Right kidney (tissue), 1 donor: ENCODE results near the gene HAP1.
A peak's percentile ranks its signal among the peaks of the same experiment; 100 is the strongest.

Source experiments
- DNase-seq: peaks from one replicate; pipeline ENCODE4 v3.0.0-alpha.2; 2016

The HAP1 gene

DNA sequence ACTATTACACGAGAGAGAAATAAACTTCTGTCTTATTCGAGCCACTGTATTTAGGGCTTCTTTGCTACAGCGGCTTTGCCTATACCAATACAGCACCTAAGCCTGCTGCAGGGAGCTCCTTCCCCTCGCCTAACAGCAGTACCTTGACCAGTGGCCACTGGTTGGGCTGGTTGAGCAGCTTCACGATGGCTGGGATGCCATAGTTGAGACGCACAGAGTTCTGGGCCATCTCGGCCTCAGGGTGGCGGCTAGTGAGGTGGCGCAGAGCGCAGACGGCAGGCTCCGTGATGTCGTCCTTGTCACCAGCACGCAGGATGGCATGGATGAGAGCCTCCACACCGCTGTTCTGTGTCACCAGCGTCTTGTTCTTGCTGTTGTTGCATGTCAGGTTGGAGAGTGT is 28.4 kb upstream of the HAP1 start:
- DNase-seq: no peak

- DNase-seq: no peak
These were observed 27.9 kb upstream of the HAP1 start for GRCh38 chr17:41762391-41762790.

GRCh38 chr17:41760878-41761277 is 26.4 kb upstream of the HAP1 start:
- DNase-seq: no peak

DNA sequence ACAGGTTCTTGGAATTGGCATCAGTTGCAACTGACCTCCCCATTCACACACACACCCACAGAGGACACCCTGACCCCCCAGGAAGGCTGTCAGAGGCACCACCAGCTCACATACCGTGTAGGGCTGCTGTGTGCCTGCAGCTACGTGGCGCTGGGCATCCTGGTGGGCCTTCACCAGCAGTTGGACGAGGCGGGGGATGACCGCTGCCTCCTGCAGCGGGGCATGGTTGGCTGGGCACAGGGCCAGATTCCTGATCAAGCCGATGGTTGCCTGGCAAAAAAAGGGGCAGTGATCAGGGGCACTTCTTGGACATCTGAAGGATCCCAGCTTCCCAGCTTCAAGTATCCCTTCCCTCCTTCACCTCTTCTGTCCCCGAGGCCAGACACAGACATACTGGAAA is 24.2 kb upstream of the HAP1 start:
- DNase-seq: no peak

DNA sequence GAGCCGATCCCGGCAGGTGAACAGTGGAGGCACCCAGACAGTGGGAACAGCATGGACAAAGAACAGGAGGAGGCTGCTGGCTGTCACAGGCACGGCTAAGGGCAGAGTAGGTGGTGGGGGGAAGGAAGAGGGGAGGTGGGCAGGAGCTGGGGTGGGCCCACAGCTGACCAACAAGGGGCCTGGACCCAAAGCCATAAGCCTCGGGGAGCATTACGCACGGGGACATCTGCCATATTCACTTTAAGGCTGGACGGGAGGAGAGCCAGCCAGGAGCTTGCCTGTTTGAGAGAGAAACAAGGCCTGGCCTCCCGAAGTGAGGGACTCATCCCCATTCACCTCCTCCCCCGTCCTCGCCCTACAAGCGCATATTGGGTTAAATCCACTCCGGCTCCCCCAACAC is 19.6 kb upstream of the HAP1 start:
- DNase-seq: no peak

GRCh38 chr17:41751288-41751687 is 16.8 kb upstream of the HAP1 start:
- DNase-seq: no peak

- DNase-seq: no peak
These were observed 16.4 kb upstream of the HAP1 start for GRCh38 chr17:41750862-41751261.

DNA sequence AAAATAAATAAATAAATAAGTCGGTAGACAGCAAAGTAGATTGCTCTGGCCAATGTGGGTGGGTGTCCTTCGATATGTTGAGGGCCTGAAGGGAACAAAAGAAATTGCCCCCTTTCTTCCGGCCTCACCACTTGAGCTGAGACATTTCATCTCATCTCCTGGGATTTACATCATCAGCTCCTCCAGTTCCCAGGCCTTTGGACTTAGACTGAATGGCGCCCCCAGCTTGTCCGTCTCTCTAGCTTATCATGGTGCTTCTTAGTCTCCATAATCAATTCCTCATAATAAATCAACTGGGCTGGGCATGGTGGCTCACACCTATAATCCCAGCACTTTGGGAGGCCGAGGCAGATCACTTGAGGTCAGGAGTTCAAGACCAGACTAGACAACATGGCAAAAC is 13.8 kb upstream of the HAP1 start:
- no peak for DNase-seq

DNA sequence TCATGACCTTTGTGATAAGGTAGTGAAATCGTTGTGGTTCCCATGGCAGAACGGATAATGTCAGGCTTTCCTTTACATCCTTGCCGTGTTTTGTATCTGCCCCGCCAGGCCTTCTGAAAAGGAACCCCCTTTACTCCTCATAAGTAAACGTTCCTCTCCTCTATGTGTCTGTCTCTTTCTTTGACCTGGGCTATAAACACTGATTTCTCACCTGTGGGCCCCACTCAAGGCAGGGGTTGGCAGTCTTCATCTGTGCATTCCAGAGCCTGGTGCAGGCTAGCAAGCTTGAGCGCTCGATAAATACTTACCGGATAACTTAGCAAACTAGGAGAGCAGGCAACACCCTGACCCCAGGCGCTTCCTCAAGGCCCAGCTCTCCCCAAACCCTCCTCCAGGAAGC is 7.3 kb upstream of the HAP1 start:
- DNase-seq: no peak

DNA sequence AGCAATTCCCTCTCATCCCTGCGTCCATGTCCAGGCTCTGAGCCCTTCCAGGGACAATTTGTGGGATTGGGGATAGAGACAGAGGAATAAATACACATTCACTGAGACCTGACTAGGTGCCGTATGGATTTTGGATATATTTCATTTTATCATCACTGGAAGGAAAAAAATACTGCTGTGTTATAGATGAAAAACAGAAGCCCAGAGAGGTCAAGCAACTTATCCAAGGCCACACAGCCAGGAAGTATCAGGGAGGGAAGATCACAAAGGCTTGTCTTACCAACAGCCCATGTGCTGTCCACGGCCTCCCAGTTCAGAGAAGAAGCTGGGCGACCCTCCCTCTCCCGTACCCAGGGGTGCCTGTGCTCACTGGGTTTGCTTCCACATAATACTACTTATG is 6.1 kb upstream of the HAP1 start:
- DNase-seq: no peak

DNA sequence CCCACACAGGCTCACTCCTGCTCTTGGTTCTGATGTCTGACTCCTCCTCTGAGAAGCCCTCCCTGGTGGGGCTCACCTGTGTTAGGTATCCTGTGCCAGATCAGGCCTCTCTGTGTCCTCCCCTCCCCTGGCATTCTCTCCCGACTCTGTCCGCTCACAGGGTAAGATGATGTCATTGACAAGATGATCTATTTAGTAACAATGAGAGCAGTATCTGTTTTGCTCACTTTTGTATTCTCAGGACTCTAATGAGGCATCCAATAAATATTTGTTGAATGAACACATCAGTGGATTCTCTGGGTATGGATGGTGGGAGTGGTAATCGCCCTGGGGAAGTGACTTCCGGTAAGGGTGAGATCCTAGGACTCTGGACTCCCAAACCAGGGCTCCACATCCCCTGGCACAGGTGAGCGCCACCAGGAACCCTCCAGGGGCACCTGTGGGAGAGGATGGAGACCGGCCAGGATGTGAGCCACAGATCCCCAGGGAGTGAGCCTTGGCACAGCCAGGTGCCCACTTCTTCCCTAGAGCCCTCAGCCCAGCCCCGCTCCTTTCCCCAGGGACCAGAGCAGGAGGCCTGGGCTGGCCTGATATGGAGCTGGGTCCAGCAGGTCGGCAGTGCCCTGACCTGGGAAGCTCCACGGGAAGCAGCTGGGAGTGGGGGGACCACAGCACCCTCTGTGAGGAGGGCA is 5.4 kb upstream of the HAP1 start:
- DNase-seq: no peak

GRCh38 chr17:41738801-41739112 is 4.3 kb upstream of the HAP1 start:
- DNase-seq: no peak

DNA sequence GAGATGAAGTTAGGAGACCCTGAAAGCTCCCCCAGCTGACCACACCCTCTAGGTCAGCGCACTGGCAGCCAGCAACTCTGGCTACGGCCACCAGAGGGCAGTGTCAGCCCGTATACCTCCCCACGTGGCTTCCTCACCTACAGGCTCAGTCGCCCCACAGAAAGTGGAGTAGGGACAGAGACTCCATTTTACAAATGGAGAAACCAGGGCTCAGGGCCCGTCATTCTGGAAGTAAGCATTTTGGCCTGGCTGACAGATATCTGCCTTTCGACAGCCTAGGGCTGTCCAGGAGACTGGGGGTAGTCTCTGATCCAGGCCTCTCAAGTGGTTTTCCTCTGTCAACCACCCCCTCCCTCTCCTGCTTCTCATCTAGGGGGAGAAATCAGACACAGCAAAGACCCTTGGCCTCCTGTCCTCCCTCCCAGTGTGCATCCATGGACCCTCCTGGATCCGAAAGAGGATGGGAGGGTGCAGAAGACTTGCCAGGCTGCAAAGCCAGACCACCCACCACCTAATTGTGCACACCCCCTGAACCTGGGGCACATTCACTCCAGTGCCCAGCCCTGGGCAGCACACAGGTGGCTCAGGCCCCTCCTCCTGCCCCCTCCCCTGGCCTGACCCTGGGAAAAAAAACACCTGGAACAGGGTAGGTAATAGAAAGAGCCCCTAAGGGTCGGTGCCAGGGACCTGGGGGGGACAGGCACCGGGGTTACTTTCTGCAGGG is 3.8 kb upstream of the HAP1 start:
- peak; percentile 84 for DNase-seq

- no peak for DNase-seq
These were observed 3.2 kb upstream of the HAP1 start for GRCh38 chr17:41737680-41738023.

GRCh38 chr17:41736983-41737679 is 2.7 kb upstream of the HAP1 start:
- DNase-seq: no peak

DNA sequence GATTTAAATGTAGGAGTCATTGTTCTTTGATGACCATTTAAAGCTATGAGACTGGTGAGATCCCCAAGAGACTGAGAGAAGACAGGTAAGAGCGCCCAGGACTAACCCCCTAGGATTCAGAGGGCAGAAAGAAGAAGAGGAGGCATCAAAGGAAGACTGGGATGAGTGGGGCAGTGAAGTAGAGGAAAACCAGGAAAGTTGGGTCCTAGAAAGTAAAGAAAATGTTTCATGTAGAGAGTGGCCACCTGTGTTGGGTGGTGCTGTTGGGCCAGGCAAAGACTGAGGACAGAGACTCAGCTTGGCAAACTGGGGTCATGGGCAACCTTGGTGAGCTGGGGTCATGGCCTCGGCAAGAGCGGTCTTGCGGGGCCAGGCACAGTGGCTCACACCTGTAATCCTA is 1.3 kb upstream of the HAP1 start:
- DNase-seq: no peak

DNA sequence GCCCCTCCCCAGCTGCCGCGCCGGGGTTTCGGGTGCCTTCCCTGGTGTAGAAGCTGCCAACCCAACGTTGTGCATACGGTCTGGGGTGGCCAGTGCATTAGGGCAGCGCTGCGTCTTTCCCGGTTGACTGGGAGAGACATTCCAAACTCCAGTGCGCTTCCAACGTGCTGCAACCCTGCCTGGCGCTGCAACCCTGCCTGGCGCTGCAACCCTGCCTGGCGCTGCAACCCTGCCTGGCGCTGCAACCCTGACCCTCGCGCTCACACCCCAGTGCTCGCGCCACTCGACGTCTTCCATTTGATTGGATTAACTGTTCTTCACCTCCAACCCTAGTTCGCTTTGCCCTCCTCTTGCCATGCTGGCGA is 488 bp upstream of the HAP1 start:
- DNase-seq: no peak

DNA sequence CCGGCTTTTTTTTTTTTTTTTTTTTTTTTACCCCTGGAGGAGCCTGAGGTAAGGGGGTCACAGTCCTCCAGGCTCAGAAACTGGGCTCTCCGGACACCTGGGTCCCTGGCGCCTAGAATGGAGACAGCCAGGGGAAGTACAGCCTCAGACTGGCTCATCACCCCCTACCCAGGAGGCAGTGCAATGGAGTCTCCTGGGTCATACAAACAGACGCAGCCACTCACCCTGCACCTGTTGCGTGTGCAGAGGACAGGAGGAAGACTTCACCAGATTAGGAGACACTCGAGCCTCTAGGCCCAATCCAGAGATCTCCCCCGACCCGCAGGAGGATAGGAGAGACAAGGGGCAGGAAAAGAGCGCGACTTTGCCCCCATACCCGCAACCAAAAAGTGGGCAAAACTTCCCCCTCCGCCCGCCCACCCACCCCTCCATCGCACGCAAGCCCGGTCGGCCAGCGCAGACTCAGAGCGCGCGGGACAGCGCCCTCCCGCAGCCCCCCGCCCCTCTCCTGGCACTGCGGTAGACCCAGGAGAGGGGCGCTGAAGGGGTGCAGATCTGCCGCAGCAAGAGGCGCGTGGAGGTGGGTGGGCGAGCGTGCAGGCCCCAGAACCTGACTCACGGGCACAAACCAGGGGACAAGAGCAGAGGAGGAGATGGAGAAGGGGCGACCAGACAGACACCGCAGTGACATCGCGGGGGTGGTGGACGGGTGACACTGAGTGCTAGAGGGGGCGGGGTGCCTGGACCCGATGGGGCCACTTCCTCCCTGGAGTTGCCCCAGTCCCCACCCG is 900 bp downstream of the HAP1 start:
- DNase-seq: no peak

DNA sequence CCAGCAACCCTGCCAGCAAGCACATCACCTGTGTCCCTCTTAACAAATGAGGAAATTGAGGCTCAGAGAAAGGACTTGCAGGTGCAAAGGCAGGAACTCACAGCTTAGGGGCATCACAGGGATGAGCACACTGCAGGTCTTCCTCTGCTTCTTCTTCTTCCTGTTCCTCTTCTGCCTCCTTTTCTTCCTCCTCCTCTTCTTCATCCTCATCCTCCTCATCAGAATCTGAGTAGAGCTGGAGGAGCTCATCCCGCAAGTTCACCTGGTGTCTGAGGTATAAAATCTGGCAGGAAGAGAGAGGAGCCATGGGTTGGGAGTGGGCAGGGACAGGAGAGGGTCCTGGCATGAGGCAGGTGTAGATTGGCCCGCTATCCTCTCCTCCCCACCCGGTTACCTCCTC is 2.6 kb downstream of the HAP1 start:
- no peak for DNase-seq

DNA sequence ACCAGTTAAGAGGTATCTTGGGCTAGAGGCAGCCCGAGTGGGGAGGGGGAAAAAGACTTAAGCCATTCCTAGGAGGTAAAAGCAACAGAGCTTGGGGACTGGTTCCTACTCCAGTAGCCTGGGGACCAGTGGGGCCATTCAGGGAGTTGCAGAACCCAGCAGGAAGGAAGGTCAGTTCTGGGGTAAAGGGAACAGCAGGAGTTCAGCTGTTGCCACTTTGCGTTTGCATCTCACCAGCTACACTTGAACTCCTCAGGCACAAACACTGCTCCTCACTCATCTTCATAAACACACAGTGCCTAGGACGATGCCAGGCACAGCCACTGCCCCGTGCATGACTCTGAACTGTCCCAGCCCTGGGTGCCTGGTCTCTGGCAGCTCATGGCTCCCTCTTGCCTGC is 4.0 kb downstream of the HAP1 start:
- DNase-seq: peak; percentile 1

DNA sequence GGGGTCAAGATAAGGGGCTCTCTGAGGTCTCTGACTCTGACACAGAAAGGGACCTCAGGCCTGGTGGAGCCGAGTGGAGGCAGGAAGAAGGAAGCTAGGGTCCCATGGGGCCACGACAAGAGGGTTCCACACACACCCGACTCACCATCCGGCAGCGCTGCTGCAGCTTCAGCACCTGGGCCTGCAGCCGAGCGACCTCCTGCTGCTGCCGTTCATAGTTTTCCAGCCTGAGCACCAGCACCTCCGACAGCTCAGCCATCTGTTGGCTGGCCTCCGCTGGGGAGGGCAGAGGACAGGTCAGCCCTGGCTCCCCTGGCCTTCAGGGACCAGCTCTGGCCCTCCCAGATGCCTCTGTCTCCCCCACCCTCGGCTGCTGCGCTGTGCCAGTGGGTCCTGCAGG is 6.4 kb downstream of the HAP1 start:
- DNase-seq: no peak

- no peak for DNase-seq
These were observed 9.3 kb downstream of the HAP1 start for GRCh38 chr17:41725134-41725533.

DNA sequence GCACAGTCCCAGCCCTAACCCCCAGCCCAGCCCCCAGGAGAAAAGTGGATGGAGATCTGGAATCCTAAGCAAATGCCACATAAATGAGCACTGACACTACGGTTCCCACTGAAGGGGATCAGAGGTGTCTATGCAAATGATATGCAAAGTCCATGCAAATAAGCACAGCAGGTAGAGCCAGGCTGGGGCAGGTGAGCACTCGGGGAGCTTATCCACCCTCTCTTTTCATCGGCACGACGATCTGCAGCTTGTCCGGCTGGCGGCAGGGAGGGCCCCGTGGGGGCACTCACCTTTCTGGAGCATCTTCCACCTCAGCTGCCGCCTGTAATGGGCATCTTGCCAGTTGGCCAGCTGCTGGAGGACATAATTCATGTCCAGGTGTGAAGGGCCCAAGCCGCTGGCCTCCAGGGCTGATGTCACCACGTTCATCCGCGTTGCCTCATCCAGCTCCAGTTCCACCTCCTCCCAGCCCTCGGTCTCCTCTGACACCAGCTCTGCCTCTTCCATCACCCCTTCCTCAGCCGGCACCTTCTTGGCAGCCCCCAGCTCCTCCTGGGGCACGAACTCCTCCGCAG is 9.9 kb downstream of the HAP1 start:
- no peak for DNase-seq
